HG03558 (cell line): ENCODE data around the gene KRT75.

Experiments
- ATAC-seq: cut with Tn5 transposase; IDR thresholded peaks from one replicate; pipeline ENCODE4 v1.9.1; 2021; ENCODE audit warnings: moderate number of reproducible peaks; ENCODE audit not compliant: unreplicated experiment; ENCODE audit errors: extremely low read depth

Gene KRT75

GRCh38 chr12:52441320-52441911 is 7.2 kb upstream of the KRT75 start:
- ATAC-seq: no peak

DNA sequence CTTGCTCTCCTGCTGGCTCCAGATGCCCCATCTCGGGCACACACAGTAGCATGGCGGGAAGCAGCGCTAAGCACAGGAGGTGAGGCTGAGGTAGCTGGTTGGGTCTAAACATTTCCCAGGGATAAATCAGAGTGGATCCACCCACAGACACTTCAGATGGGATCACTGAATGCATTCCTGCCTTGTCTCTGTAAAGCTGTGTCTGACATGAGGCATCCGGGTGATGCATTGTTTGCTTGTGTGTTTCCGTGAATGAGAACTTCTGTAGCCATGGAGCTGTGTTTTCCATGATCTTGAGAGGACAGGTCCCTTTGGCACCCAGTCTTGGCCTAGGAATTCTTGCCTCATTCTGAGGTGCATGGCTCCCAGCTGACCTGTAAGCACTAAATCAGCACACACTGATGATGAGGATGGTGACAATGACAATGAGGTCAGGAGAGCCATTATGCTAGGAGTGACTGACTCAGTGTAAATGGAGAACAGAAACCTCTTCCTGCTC is 6.7 kb upstream of the KRT75 start:
- ATAC-seq: no peak

DNA sequence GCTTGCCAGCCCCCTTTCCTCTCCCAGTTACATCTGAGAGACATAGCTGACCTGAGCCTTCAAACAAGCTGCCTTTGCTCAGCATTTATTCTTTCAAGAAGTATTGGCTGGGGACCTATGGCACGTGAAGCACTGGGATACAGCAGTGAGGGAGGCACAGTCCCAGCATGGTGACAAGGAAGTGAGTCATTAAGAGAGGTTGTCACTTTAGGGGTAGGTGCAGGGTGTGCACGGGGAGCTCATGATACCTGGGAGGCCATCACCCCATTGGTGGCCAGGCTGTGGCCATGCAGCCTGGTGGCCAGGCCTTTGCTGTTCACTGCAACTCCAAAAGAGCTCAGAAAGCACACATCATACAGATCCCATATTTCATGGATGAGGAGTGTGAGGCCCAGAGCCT is 5.7 kb upstream of the KRT75 start:
- no peak for ATAC-seq

- no peak for ATAC-seq
These were observed 5.2 kb upstream of the KRT75 start for GRCh38 chr12:52439420-52439819.

GRCh38 chr12:52438305-52439301 is 4.4 kb upstream of the KRT75 start:
- no peak for ATAC-seq

DNA sequence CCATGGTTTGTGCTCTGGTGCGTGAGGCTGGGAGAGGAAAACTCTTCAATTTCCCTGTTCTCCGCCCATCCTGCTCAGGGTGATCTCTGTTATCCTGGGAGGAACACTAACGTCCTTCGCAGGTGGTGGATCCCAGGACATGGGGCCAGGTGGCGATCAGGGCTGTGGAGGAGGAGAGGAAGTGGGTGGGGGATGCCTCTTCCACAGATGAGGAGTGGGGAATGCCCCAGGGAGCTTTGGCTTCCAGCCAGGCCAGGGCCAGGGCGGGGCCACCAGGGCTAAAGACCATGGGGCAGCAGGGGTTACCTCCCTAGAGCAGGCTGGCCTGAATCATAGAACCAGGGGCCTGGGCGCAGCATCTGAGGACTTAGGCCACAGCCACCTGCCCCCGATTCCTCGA is 3.3 kb upstream of the KRT75 start:
- no peak for ATAC-seq

DNA sequence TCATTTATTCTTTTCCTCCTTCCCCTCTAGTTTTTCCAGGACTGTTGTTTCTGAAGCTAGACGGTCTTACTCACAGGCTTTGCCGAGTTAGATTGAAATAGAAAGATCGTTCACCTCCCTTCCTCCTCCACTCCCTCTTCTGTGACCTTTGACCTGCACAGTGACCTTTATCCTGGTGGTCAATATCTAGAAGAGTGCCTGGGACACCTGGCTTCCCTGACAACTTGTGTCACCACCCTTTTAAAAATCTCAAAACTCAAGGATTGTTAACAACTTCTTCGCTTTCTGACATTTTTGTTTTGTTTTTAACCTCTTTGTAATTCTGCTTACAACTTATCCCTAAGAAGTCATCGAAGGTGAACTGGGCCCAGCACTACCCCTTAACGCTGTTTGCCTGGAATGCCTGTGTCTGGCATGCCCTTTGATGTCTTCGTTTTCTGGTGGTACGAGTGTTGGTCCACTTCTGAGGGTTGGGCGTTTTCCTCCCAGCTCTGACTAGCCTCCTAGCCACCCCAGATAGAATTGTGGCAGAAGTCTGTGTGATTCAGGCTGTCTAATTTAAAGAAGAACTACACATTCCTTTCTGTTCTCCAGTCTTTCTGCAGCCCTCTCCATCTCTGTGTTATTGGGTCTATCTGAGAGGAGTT is 2.8 kb upstream of the KRT75 start:
- ATAC-seq: no peak

- ATAC-seq: no peak
These were observed 2.0 kb upstream of the KRT75 start for GRCh38 chr12:52436000-52436827.

DNA sequence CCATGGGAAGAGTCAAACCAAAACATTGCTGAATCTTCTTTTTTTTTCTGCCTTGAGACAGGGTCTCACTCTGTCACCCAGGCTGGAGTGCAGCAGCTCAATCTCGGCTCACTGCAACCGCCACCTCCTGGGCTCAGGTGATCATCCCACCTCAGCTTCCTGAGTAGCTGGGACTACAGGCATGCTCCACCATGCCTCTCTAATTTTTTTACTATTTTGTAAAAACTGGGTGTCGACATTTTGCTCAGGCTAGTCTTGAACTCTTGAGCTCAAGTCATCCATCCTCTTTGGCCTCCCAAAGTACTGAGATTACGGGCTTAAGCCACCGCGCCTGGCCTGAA is 1.5 kb upstream of the KRT75 start:
- ATAC-seq: no peak

DNA sequence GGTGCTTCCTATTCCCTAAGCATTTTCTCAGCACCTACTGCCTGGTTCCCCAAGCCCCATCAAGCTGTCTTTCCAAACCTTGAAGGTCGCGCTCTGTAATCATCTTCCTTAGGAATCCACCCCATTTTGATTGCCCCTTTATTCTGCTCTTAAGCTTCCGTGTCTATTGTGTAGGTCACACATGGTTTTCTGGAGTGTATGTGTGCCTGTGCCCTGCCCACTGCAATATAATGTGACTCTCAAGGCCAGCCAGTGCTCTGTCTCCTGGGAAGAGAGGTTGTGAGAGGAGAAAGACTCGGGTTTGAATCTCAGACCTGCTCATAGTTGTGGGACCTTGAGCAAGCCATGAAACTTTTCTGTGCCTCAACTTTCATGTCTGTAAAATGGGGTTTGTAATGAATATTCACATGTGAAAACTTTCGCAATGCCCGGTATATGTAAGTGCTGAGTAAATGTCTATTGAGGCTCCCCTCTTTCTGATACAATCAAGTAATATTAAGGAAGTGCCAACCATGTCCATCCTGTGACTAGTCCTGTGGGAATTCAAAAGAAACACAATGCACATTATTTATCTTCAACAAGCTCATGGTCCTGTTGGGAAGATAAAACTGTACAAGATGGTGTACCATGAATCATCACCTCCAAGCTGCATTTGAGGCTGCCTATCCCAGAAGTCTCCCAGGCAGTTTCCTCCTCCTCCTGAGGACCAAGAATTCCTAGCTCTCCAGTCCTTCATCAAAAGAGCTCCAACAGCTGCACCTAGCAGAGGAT is 774 bp upstream of the KRT75 start:
- ATAC-seq: no peak

DNA sequence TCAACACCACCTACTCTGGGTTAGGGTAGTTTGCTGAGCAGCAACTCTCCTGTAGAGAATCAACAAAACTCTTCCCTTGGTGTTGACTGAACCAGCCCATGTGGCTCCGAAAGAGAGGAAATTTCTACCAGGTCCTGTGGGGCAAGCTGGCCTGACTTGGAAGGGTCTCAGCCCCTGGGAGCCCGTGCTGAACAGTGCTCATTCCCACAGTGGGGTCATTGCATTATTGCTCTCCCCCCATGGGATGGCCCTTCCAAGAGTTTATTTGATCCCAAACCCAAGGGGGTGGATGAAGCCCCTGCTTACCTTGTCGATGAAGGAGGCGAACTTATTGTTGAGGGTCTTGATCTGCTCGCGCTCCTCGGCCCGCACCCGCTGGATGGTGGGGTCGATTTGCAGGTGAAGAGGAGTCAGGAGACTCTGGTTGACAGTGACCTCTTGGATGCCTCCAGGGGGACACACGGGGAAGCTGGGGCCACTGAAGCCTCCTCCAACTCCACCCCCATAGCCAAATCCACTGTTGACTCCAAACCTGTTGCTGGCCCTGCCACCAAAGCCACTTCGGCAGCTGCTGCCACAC is 580 bp downstream of the KRT75 start:
- ATAC-seq: no peak

DNA sequence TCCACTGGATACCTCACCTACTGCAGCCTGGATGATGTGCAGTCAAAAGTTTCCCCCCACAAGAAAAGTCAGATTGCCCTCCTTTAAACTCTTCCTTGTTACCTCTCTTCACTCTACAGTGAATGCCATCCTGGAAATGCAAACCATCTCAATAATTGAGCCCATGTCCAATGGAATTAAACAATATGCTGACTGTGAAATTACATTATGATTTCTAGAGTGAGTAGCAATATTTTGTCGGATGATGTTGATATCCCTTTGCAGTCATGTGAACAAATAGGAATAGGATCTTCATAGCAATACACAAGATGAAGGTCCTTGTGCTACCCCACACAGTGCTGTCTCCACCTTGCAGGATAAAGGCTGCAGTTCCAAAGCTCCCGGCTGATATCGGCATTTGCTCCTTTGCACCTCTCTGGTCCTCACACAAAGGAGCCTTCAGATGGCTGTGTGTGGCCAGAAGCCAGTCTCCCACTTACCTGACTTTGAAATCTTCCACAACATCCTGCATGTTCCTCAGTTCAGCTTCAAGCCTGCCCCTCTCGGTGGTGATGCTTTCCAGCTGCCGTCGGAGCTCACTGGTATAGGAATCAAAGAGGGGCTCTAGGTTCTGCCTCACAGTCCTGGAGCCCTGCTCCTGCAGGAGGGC is 1.5 kb downstream of the KRT75 start:
- ATAC-seq: no peak

- no peak for ATAC-seq
These were observed 6.0 kb downstream of the KRT75 start for GRCh38 chr12:52428121-52428520.

GRCh38 chr12:52427083-52427482 is 7.1 kb downstream of the KRT75 start:
- no peak for ATAC-seq

DNA sequence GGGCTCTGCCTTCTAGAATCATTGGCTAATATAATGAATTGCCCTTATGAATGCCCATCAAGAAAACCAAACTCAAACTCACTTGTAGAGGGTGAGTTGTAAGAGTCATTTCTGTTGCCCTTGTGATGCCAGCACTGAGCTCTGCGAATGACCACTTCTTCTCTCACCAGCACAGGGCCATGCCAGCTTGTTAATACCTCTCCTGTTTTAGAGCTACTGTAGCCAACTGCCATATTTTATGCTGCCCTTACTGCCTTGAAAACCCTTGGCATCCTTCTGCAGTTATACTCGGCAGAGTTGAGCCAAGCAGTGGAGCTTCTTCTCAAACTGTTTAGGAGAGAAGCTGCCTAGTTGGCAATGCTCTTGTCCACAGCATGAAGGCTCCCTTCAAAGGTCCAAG is 8.1 kb downstream of the KRT75 start:
- no peak for ATAC-seq

- no peak for ATAC-seq
These were observed 8.7 kb downstream of the KRT75 start for GRCh38 chr12:52425466-52425865.

DNA sequence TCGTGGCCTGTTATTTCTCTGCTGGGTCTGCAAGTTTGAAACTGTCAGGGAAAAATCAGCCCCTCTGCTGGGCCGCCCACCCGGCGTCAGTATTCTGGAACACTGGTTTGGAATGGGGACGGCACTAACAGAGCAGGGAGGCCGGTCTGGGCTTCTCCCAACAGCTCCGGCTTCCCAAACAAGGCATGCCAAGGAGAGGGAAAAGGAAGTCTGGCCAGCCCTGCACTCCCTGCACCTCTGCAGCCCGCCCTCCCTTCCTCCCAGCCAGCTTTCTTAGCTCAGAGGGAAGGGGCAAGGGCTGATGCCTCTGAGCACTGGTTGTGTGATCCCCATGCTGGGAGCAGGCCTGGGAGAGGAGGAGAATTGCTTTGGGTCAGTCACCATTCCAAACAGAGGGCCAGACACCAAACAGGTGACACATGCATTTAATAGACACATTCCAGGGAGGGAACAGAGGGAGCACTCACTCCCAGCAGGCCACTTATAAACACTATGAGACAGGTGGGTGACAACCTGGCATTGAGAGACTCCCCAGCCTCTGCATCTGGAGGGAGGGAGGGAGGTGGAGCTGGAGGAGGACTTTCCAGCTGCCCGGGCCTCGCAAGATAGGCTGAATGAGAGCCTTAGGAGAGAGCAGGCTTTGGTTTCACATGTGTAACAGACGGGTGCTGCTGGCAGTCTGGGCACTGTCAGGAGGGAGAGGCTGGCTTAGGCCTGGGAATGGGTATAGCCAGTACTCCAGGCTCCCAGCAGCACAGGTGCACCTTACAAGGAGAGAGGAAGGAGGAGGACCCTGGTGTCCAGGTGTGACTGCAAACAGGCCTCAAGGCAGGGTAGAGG is 10.3 kb downstream of the KRT75 start:
- no peak for ATAC-seq

DNA sequence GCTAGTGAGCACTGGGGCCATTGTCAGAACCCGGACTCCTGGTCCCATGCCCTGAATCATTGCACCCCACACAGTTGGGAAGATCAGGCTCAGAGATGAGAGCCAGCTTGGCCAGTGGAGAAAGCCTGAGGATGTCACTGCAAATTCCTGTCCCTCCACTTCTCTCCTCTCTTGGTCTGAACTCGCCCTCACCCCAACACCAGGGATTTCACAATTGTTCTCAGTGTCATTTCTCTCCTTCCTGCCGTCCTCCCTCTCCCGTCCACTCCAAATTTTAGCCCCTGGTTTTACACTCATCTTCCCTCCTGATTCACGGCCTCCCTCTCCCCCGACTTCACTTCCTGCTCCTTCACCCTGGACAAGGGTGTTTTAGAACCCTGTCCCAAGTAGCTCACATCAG is 11.1 kb downstream of the KRT75 start:
- no peak for ATAC-seq
